Adipocyte (in vitro differentiated cells): ENCODE results near the gene GALNT9.

Experiments used
- DNase-seq: peaks from one replicate; pipeline ENCODE4 v3.0.0-alpha.2; 2015; ENCODE audit warnings: low read depth
- H3K27me3 ChIP-seq: replicated peaks from 2 replicates; pipeline ENCODE4 v1.7.0; 2013; ENCODE audit warnings: mild to moderate bottlenecking, low read length, moderate library complexity; ENCODE audit not compliant: control insufficient read depth, insufficient read depth
- H3K36me3 ChIP-seq: 2 replicates; pipeline ENCODE4 v1.7.0; 2013; ENCODE audit warnings: low read length, mild to moderate bottlenecking, moderate library complexity; ENCODE audit not compliant: control insufficient read depth, insufficient read depth, severe bottlenecking
- H3K4me1 ChIP-seq: 2 replicates; pipeline ENCODE4 v1.7.0; 2013; ENCODE audit warnings: mild to moderate bottlenecking, low read length, moderate library complexity; ENCODE audit not compliant: control insufficient read depth, insufficient read depth
- H3K4me3 ChIP-seq: 2 replicates; pipeline ENCODE4 v1.7.0; 2013; ENCODE audit warnings: mild to moderate bottlenecking, low read length, moderate library complexity
- H3K9ac ChIP-seq: 2 replicates; pipeline ENCODE4 v1.7.0; 2013; ENCODE audit warnings: mild to moderate bottlenecking, low read length, moderate library complexity
- H3K9me3 ChIP-seq: 2 replicates; pipeline ENCODE4 v1.7.0; 2013; ENCODE audit warnings: mild to moderate bottlenecking, low read length, moderate library complexity; ENCODE audit not compliant: control insufficient read depth

Gene GALNT9

DNA sequence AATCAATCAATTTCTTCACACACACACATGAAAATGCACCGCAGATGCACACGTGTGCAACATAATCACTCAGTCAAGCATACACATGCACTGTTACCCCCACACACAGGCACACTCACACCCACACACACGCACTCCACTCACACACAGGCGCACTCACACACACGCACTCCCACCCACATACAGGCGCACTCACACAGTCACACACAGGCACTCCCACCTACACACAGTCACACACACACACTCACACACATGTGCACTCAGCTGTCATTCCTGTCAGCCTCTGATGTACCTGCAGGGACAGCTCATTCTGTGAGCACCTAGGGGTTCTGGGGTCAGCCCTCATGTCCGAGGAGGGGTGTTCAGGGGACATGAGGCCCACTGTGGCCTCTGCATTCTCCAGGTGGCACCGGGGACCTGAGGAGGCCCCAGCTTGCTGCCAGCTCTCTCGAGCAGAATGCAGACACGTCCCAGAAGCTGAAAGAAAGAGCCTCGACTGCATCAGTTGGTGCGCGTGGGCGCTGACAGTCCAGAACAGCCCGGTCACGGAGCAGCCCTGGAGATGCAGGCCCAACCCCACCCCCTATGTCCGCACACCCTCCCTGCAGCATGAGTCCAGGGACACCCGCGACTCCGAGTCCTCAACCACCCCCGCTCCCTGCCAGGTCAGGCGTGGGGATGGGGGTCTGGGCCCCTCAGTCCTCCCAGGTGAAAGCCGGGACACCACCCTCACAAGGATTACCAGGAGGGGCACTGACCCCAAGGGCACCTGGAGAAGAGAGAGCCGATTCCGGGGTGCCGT, 115.8 kb downstream of the GALNT9 start:
- DNase-seq = no peak

GRCh38 chr12:132211816-132212215, 117.6 kb downstream of the GALNT9 start:
- no peak for DNase-seq
- no peak overlapping the region for H3K4me3 ChIP-seq
- no peak overlapping the region for H3K9ac ChIP-seq
- H3K4me1 ChIP-seq = no peaks in the 10 kb centered on the region
- H3K9me3 ChIP-seq = peaks cover 14% of the 10 kb centered on the region
- H3K36me3 ChIP-seq = no peaks in the 10 kb centered on the region
- peaks cover 39% of the 10 kb centered on the region for H3K27me3 ChIP-seq

More for the DNA sequence above, 115.8 kb downstream of the GALNT9 start:
- Histone ChIP-seq H3K4me1 (no peaks in the 10 kb centered on the region), H3K4me3 (no peak overlapping the region), H3K9me3 (peaks cover 4% of the 10 kb centered on the region), H3K27me3 (peaks cover 37% of the 10 kb centered on the region), H3K36me3 (no peaks in the 10 kb centered on the region), H3K9ac (no peak overlapping the region)

DNA sequence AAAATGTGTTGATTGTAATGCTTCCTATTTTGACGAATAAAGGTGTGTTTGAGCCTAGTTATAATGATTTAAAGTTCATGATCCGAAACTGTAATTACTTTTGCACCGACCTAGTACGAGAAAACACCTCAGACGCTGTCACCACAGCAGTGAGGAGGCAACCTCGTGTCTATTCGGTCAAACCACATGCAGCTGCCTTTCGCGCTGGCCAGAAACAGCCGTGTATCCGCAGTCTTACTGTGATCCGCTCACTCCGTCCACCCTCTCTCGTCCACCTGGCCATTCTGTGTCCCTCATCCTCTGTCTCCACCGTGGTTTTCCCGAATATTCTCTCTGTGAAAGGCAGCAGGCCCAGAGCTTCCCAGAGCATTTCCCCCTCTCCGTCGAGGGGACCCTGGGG, 118.1 kb downstream of the GALNT9 start:
- Histone ChIP-seq H3K4me1 (no peaks in the 10 kb centered on the region), H3K4me3 (no peak overlapping the region), H3K36me3 (no peaks in the 10 kb centered on the region), H3K9ac (no peak overlapping the region), H3K9me3 (peaks cover 14% of the 10 kb centered on the region), H3K27me3 (peaks cover 39% of the 10 kb centered on the region)
- DNase-seq = no peak

- H3K9me3 ChIP-seq = peaks cover 14% of the 10 kb centered on the region
- no peaks in the 10 kb centered on the region for H3K36me3 ChIP-seq
- peaks cover 41% of the 10 kb centered on the region for H3K27me3 ChIP-seq
- H3K4me1 ChIP-seq = peaks cover under 1% of the 10 kb centered on the region
- H3K9ac ChIP-seq = no peak overlapping the region
- no peak overlapping the region for H3K4me3 ChIP-seq
- DNase-seq = no peak
Observed at GRCh38 chr12:132210223-132211055, 119.0 kb downstream of the GALNT9 start.

DNA sequence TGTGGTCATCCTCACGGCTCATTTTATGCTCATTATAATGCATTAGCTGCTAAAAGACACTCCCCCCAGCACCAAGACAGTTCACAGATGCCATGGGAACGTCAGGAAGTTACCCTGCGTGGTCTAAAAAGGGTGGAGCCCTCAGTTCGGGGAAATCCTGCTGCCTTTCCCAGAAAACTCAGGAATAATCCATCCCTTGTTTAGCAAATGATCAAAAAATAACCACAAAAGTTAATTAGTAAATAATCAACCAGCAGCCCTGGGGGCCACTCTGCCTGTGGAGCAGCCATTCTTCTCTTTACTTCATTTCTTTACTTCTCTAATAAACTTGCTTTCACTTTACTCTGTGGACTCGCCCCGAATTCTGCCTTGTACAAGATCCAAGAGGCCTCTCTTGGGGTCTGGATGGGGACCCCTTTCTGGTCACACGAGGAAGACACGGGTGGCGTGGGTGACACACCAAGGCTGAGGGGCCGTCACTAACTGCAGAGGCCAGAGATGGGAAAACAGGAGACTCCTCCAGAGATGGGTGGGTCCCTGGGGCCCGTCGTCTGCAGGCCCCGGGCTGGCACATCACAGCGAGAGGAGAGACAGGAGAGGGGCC, 119.7 kb downstream of the GALNT9 start:
- H3K27me3 ChIP-seq = peaks cover 45% of the 10 kb centered on the region
- H3K4me1 ChIP-seq = peaks cover 5% of the 10 kb centered on the region
- H3K9ac ChIP-seq = no peak overlapping the region
- H3K4me3 ChIP-seq = no peak overlapping the region
- no peak for DNase-seq
- peaks cover 14% of the 10 kb centered on the region for H3K9me3 ChIP-seq
- H3K36me3 ChIP-seq = no peaks in the 10 kb centered on the region

DNA sequence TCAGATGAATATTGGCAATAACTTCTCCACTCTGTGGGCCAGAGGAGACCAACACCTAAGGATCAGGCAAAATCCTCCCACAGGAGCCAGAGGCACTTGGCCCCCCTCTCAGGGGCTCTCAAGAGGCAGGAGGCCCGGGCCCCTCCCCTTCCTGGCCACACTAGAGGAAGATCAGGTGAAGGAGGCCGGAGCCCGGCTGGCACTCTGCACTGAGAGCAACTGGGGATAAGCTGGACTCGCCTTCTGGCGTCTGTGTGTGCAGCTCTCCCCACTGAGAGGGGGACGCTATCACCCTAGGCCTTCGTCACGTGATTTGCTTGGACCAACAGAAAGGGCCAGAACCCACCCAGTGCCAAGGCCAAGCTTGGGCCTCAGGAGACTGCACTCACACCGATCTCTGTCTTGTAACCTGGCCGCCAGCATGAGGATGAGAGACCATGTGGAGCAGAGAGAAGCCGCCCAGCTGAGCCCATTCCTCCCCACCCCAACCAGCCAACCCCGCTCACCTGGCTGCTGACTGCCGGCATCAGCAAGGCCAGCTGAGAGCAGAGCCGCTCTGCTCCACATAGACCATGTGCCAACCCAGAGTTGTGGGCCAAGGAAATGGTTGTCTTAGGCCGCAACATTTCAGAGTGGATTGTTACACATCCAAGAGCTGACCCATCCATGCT, 121.1 kb downstream of the GALNT9 start:
- H3K9me3 ChIP-seq = peaks cover 14% of the 10 kb centered on the region
- no peak overlapping the region for H3K4me3 ChIP-seq
- H3K9ac ChIP-seq = no peak overlapping the region
- peaks cover 48% of the 10 kb centered on the region for H3K27me3 ChIP-seq
- no peak for DNase-seq
- H3K4me1 ChIP-seq = peaks cover 12% of the 10 kb centered on the region
- H3K36me3 ChIP-seq = no peaks in the 10 kb centered on the region

- Histone ChIP-seq H3K4me1 (peaks cover 12% of the 10 kb centered on the region), H3K9me3 (peaks cover 14% of the 10 kb centered on the region), H3K9ac (no peak overlapping the region), H3K36me3 (no peaks in the 10 kb centered on the region), H3K27me3 (peaks cover 56% of the 10 kb centered on the region), H3K4me3 (no peak overlapping the region)
- no peak for DNase-seq
Observed at GRCh38 chr12:132207083-132207775, 122.2 kb downstream of the GALNT9 start.

- peaks cover 55% of the 10 kb centered on the region for H3K27me3 ChIP-seq
- no peak overlapping the region for H3K4me3 ChIP-seq
- H3K9me3 ChIP-seq = peaks cover 14% of the 10 kb centered on the region
- no peaks in the 10 kb centered on the region for H3K36me3 ChIP-seq
- H3K9ac ChIP-seq = no peak overlapping the region
- no peak for DNase-seq
- peaks cover 12% of the 10 kb centered on the region for H3K4me1 ChIP-seq
Observed at GRCh38 chr12:132206046-132206434, 123.3 kb downstream of the GALNT9 start.

- Histone ChIP-seq H3K36me3 (no peaks in the 10 kb centered on the region), H3K9me3 (peaks cover 14% of the 10 kb centered on the region), H3K9ac (no peak overlapping the region), H3K4me3 (peak overlapping the region; percentile 5), H3K4me1 (peaks cover 12% of the 10 kb centered on the region), H3K27me3 (peaks cover 61% of the 10 kb centered on the region)
- peak; percentile 40 for DNase-seq
Observed at GRCh38 chr12:132205271-132206045, 123.9 kb downstream of the GALNT9 start.

DNA sequence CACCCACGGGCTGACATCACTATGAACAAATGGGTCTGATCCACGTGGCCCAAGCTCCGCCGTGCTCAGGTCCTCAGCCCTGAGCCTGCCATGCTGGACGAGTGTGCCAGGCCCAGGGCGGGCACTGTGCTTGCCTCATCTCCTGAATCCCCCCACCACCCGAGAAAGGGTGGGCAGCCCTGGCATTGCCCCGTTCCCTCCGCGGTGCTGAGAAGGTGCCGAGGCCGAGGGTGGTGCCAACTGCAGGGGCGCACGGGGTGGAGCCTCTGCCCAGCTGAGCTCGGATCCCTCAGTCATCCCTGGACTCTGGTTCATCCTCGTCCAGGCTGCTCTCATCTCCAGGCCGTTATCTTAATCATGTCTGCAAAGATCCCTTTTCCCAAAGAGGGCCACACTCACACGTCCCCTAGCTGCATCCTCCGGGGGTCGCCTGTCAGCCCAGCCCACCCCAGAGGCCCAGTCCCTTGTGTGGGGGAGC, 124.6 kb downstream of the GALNT9 start:
- H3K9me3 ChIP-seq = peaks cover 14% of the 10 kb centered on the region
- H3K27me3 ChIP-seq = peaks cover 67% of the 10 kb centered on the region
- peak overlapping the region; percentile 5 for H3K4me3 ChIP-seq

More for the DNA sequence above, 124.6 kb downstream of the GALNT9 start:
- Histone ChIP-seq H3K36me3 (no peaks in the 10 kb centered on the region), H3K9ac (no peak overlapping the region), H3K4me1 (peaks cover 12% of the 10 kb centered on the region)
- no peak for DNase-seq
